Thoracic aorta endothelial cell (primary cell): ENCODE results near the gene CRCP. TPM values are rescaled to one million over a fixed set of nuclear protein-coding genes. Genes with fewer than 3 reads are reported as not detected.

Experiments
- total RNA-seq: library from RNA; depleted of rRNA; stranded (reverse); fragments of >200 nt; gene quantifications from 2 replicates; pipeline ENCODE4 v1.2.3, GENCODE V29; 2012

Gene CRCP
- total RNA-seq, result 32.6 and 36.6 TPM in 2 replicates

DNA sequence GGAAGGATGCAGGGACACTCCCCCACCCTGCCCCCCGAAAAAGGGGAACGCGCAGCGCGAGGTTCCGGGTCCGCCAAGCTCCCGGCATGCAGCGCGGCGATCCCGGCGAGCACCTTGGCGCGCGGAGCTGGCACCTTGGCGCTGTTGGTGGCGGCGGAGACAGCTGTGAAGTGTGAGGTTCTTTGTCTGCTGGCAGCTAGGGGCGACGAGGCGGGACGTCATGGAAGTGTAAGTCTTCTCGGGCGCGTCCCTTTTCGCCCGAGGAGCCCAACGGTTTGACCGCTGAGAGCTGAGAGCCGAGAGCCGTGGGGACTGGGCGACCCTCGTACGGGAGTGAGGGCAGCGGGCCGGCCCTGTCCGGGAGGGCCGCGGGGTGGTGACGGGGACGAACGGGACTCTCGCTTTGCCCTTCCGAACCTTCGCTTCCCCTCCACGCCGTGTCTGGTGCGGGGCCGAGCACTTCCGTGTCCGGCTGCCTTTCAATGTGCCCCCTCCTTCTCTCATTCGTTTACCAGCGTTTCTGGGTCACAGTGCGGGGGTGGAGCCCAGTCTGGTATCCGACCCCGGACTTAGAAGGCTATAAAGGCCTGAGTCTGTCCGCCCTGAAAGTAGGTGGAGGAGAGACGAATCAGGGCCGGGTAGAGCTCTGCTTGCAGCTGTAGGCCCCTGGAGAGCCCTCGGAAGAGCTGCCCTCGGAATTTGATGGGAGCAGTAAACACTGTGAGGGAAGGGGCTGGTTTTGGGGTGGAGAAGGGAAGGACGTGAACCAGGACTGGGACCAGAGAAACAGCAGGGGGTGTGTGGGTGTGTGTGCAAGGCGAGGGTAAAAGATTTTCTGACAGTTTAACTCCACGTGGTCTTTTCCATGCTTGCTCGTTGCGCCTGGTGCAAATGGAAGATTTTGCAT lies at the start of gene CRCP:
Gene CRCP, plus strand, starts transcription at position 105 of the 907 bp plus-strand sequence. Its CDS starts 116 bp downstream, at position 221.

DNA sequence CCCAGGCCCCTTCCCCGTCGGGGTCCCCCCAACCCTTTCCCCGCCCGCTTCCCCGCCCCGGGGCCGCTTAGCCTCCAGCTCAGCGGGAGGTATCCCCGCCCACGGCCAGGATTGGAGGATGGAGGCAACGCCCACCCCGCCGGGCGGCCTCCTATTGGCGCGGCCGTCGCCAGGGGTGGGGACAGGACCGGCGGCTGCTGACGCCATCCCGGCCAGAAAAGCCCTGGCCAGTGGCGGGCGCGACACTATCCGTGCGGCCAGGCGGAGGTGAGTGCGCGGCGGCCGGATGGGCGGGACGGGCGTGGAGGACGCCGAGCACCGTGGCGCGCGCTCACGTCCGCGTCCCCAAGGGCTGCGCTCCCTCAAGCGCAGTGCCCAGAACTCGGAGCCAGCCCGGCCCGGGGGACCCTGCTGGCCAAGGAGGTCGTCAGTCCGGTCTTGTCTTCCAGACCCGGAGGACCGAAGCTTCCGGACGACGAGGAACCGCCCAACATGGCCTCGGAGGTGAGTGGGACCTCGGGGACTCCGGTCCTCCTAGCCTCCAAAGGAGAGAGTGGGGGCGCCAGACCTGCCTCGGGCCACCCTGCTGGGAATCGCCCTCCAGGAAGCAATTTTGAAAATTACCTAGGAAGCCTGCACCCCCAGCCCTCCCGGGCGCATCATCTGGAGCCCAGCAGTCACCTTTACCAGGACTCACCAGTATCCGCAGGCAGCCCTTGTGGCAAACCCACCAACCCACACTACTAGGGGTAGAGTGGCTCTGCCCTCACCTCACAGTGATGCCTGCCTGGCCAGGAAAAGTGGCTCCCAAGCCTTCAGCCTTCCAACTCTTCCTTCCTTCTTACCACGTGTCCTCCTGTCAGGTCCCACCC lies 38.8 kb upstream of the CRCP start, which contains the start of gene ASL:
Gene ASL, plus strand, starts transcription at position 230 of the 872 bp plus-strand sequence. Its CDS starts 263 bp downstream, at position 493.

Other genes with a start within 250 kb of the CRCP start
- 30.1 and 36.0 TPM in 2 replicates for gene VKORC1L1, start 241.8 kb upstream of the CRCP start, total RNA-seq
- 27.4 and 27.6 TPM in 2 replicates for gene GUSB, start 132.6 kb upstream of the CRCP start, total RNA-seq
- 43.9 and 50.7 TPM in 2 replicates for gene ASL, start 39.0 kb upstream of the CRCP start, total RNA-seq
- gene TPST1, start 90.5 kb downstream of the CRCP start, total RNA-seq, result 21.8 and 30.9 TPM in 2 replicates